Mesenchymal stem cell (in vitro differentiated cells and primary cell): Measurements from ENCODE around the gene ROBO2.

Source experiments
- DNase-seq: peaks from one replicate; pipeline ENCODE4 v3.0.0-alpha.2; 2013
- H2AFZ ChIP-seq: one replicate; pipeline ENCODE4 v1.6.1; 2013; ENCODE audit warnings: low read depth, mild to moderate bottlenecking, control low read depth, inconsistent platforms, low read length, moderate library complexity
- H2AK5ac ChIP-seq: 2 replicates; pipeline ENCODE4 v1.6.1; 2013; ENCODE audit warnings: low read length, moderate library complexity, mild to moderate bottlenecking, inconsistent platforms; ENCODE audit not compliant: severe bottlenecking
- H2BK120ac ChIP-seq: one replicate; pipeline ENCODE4 v1.6.1; 2013; ENCODE audit warnings: low read depth, mild to moderate bottlenecking, inconsistent platforms, low read length, moderate library complexity
- H2BK12ac ChIP-seq, 2 experiments: one replicate each; pipeline ENCODE4 v1.6.1; 2013; ENCODE audit warnings: inconsistent platforms in 2 of 2, low read length in 2 of 2, mild to moderate bottlenecking in 2 of 2, moderate library complexity in 2 of 2, control low read depth in 1 of 2
- H2BK15ac ChIP-seq: one replicate; pipeline ENCODE4 v1.6.1; 2013; ENCODE audit warnings: mild to moderate bottlenecking, low read depth, inconsistent platforms; ENCODE audit not compliant: poor library complexity, severe bottlenecking
- H2BK5ac ChIP-seq: 2 replicates; pipeline ENCODE4 v1.6.1; 2013; ENCODE audit warnings: low read depth, mild to moderate bottlenecking, low read length, control low read depth, inconsistent platforms; ENCODE audit not compliant: poor library complexity, severe bottlenecking
- H3K14ac ChIP-seq, 2 experiments: one replicate each; pipeline ENCODE4 v1.6.1; 2013; ENCODE audit warnings: inconsistent platforms in 2 of 2, low read length in 2 of 2, control low read depth in 1 of 2, mild to moderate bottlenecking in 1 of 2, moderate library complexity in 1 of 2
- H3K18ac ChIP-seq, 2 experiments: one replicate each; pipeline ENCODE4 v1.6.1; 2013; ENCODE audit warnings: inconsistent platforms in 2 of 2, low read length in 2 of 2, control low read depth in 1 of 2, low read depth in 1 of 2, mild to moderate bottlenecking in 1 of 2
- H3K23ac ChIP-seq, 2 experiments: one replicate each; pipeline ENCODE4 v1.6.1; 2013; ENCODE audit warnings: inconsistent platforms in 2 of 2, low read length in 2 of 2, mild to moderate bottlenecking in 2 of 2, moderate library complexity in 2 of 2, control low read depth in 1 of 2
- H3K27ac ChIP-seq: 2 replicates; pipeline ENCODE4 v1.5.1; 2013; ENCODE audit warnings: mild to moderate bottlenecking, moderate library complexity, low read length, control low read depth, inconsistent platforms; ENCODE audit not compliant: poor library complexity, severe bottlenecking
- H3K27me3 ChIP-seq, 2 experiments: 2 replicates each; pipeline versions ENCODE4 v1.6.1 to v1.7.0; 2013; ENCODE audit warnings: low read length in 2 of 2, mild to moderate bottlenecking in 2 of 2, moderate library complexity in 2 of 2, control low read depth in 1 of 2, inconsistent platforms in 1 of 2; ENCODE audit not compliant: control insufficient read depth in 1 of 2, insufficient read depth in 1 of 2
- H3K36me3 ChIP-seq, 2 experiments: 2 replicates each; pipeline versions ENCODE4 v1.6.1 to v1.7.0; 2013; ENCODE audit warnings: low read length in 2 of 2, control low read depth in 1 of 2, inconsistent platforms in 1 of 2, low read depth in 1 of 2, mild to moderate bottlenecking in 1 of 2; ENCODE audit not compliant: insufficient read depth in 2 of 2, control insufficient read depth in 1 of 2
- H3K4ac ChIP-seq, 2 experiments: one replicate each; pipeline ENCODE4 v1.6.1; 2013; ENCODE audit warnings: inconsistent platforms in 2 of 2, low read length in 2 of 2, mild to moderate bottlenecking in 2 of 2, moderate library complexity in 2 of 2, control low read depth in 1 of 2, low read depth in 1 of 2
- H3K4me1 ChIP-seq: 2 replicates; pipeline ENCODE4 v1.6.1; 2013; ENCODE audit warnings: low read depth, low read length, control low read depth; ENCODE audit not compliant: control insufficient read depth, insufficient read depth
- H3K4me2 ChIP-seq: 2 replicates; pipeline ENCODE4 v1.6.1; 2013; ENCODE audit warnings: low read length, mild to moderate bottlenecking, inconsistent platforms; ENCODE audit not compliant: poor library complexity, severe bottlenecking
- H3K4me3 ChIP-seq, 2 experiments: 2 replicates each; pipeline versions ENCODE4 v1.5.1 to v1.7.0; 2013; ENCODE audit warnings: low read length in 2 of 2, mild to moderate bottlenecking in 2 of 2, control low read depth in 1 of 2, low read depth in 1 of 2; ENCODE audit not compliant: insufficient read depth in 1 of 2
- H3K79me1 ChIP-seq: replicated peaks from 2 replicates; pipeline ENCODE4 v1.6.1; 2013; ENCODE audit warnings: mild to moderate bottlenecking, control low read depth, low read length, inconsistent platforms; ENCODE audit not compliant: poor library complexity, severe bottlenecking
- H3K9ac ChIP-seq: 2 replicates; pipeline ENCODE4 v1.7.0; 2013; ENCODE audit warnings: mild to moderate bottlenecking, low read length, moderate library complexity
- H3K9me3 ChIP-seq: 2 replicates; pipeline ENCODE4 v1.7.0; 2013; ENCODE audit warnings: mild to moderate bottlenecking, low read length; ENCODE audit not compliant: control insufficient read depth
- H4K8ac ChIP-seq: one replicate; pipeline ENCODE4 v1.6.1; 2013; ENCODE audit warnings: inconsistent platforms, mild to moderate bottlenecking, low read length, moderate library complexity
- H4K91ac ChIP-seq: one replicate; pipeline ENCODE4 v1.6.1; 2013; ENCODE audit warnings: mild to moderate bottlenecking, low read length, inconsistent platforms
- WGBS: methylation state at CpG from one replicate; pipeline ENCODE4 v1.1.7; 2013; ENCODE audit warnings: mixed read lengths; 5-methylcytosine and 5-hydroxymethylcytosine counted together

The ROBO2 gene

GRCh38 chr3:77096966-77097890 is 57.3 kb downstream of the ROBO2 start:
- no peak overlapping the region for H2AK5ac ChIP-seq
- H3K36me3 ChIP-seq = no peaks in the 10 kb centered on the region
- no peak overlapping the region for H3K27ac ChIP-seq
- no peaks in the 10 kb centered on the region for H3K79me1 ChIP-seq
- no peak overlapping the region for H3K4me3 ChIP-seq
- H3K4me1 ChIP-seq = no peaks in the 10 kb centered on the region
- H3K9ac ChIP-seq = no peak overlapping the region
- H2AFZ ChIP-seq = no peak overlapping the region
- 90% methylated on average over 11 of the region's 12 CpGs for WGBS
- no peak overlapping the region for H2BK5ac ChIP-seq
- no peak overlapping the region for H2BK120ac ChIP-seq
- DNase-seq = no peak
- no peak overlapping the region for H4K8ac ChIP-seq
- H2BK15ac ChIP-seq = no peak overlapping the region
- H2BK12ac ChIP-seq = no peak overlapping the region
- H3K14ac ChIP-seq = no peak overlapping the region
- H3K9me3 ChIP-seq = no peaks in the 10 kb centered on the region
- no peaks in the 10 kb centered on the region for H3K27me3 ChIP-seq
- no peak overlapping the region for H3K23ac ChIP-seq
- no peak overlapping the region for H3K4ac ChIP-seq
- no peak overlapping the region for H4K91ac ChIP-seq
- no peak overlapping the region for H3K18ac ChIP-seq
- H3K4me2 ChIP-seq = no peak overlapping the region

- no peak overlapping the region for H3K9ac ChIP-seq
- H3K4ac ChIP-seq = no peak overlapping the region
- H3K36me3 ChIP-seq = no peaks in the 10 kb centered on the region
- no peaks in the 10 kb centered on the region for H3K79me1 ChIP-seq
- H3K23ac ChIP-seq = no peak overlapping the region
- no peak overlapping the region for H3K14ac ChIP-seq
- H3K4me1 ChIP-seq = peaks cover 2% of the 10 kb centered on the region
- H3K4me3 ChIP-seq = no peak overlapping the region
- no peak overlapping the region for H2BK120ac ChIP-seq
- H3K27me3 ChIP-seq = no peaks in the 10 kb centered on the region
- WGBS = 90% methylated on average over 4 of the region's 6 CpGs
- H4K8ac ChIP-seq = no peak overlapping the region
- H3K9me3 ChIP-seq = no peaks in the 10 kb centered on the region
- DNase-seq = no peak
- H2AK5ac ChIP-seq = no peak overlapping the region
- H3K4me2 ChIP-seq = peak overlapping the region; percentile 5
- H3K27ac ChIP-seq = peak overlapping the region; percentile 49
- no peak overlapping the region for H2BK15ac ChIP-seq
- no peak overlapping the region for H2AFZ ChIP-seq
- no peak overlapping the region for H2BK5ac ChIP-seq
- no peak overlapping the region for H4K91ac ChIP-seq
- H2BK12ac ChIP-seq = no peak overlapping the region
- H3K18ac ChIP-seq = no peak overlapping the region
Measured at GRCh38 chr3:77102951-77103769, 63.3 kb downstream of the ROBO2 start.

- Histone ChIP-seq H4K91ac (no peak overlapping the region), H3K9me3 (no peaks in the 10 kb centered on the region), H3K4me2 (no peak overlapping the region), H3K36me3 (no peaks in the 10 kb centered on the region), H2BK15ac (no peak overlapping the region), H3K9ac (no peak overlapping the region), H4K8ac (no peak overlapping the region), H3K27me3 (no peaks in the 10 kb centered on the region), H2BK5ac (no peak overlapping the region), H2AFZ (no peak overlapping the region), H2BK12ac (no peak overlapping the region), H3K23ac (no peak overlapping the region), H3K27ac (no peak overlapping the region), H2BK120ac (no peak overlapping the region), H3K79me1 (no peaks in the 10 kb centered on the region), H3K18ac (no peak overlapping the region), H3K14ac (no peak overlapping the region), H2AK5ac (no peak overlapping the region), H3K4me3 (no peak overlapping the region), H3K4me1 (no peaks in the 10 kb centered on the region), H3K4ac (no peak overlapping the region)
- DNase-seq = no peak
- WGBS = 100% methylated on average over 1 of the region's 2 CpGs
Measured at GRCh38 chr3:77122652-77123051, 82.8 kb downstream of the ROBO2 start.

- no CpG with 5 or more reads among the region's 3 CpGs for WGBS
- Histone ChIP-seq H2BK120ac (no peak overlapping the region), H3K9ac (no peak overlapping the region)
Measured at GRCh38 chr3:77125966-77126365, 86.1 kb downstream of the ROBO2 start.

More at GRCh38 chr3:77125966-77126365, 86.1 kb downstream of the ROBO2 start:
- no peak overlapping the region for H3K4me3 ChIP-seq
- no peak overlapping the region for H2AFZ ChIP-seq
- H3K18ac ChIP-seq = no peak overlapping the region
- no peak overlapping the region for H2BK12ac ChIP-seq
- no peak overlapping the region for H4K8ac ChIP-seq
- no peak overlapping the region for H3K23ac ChIP-seq
- H3K27me3 ChIP-seq = no peaks in the 10 kb centered on the region
- no peak overlapping the region for H2BK15ac ChIP-seq
- H2BK5ac ChIP-seq = no peak overlapping the region
- H3K4ac ChIP-seq = no peak overlapping the region
- H3K79me1 ChIP-seq = no peaks in the 10 kb centered on the region
- no peak overlapping the region for H3K4me2 ChIP-seq
- H3K14ac ChIP-seq = no peak overlapping the region
- H4K91ac ChIP-seq = no peak overlapping the region
- no peak overlapping the region for H2AK5ac ChIP-seq
- H3K9me3 ChIP-seq = no peaks in the 10 kb centered on the region
- H3K36me3 ChIP-seq = no peaks in the 10 kb centered on the region
- H3K4me1 ChIP-seq = no peaks in the 10 kb centered on the region
- no peak overlapping the region for H3K27ac ChIP-seq
- no peak for DNase-seq
